ENCODE data around the gene THADA.
"Not testable (repeated sequence)": the region's sequence is repeated elsewhere in the genome, so short reads cannot be mapped to it uniquely, and the experiment has no call there.

Gene THADA

GRCh38 chr2:43605079-43605655 is 9.3 kb upstream of the THADA start:
- peak; percentile 26 for DNase-seq (ENCODE audit: low spot score)

- no peak for DNase-seq (ENCODE audit: low spot score)
These were observed 8.8 kb upstream of the THADA start for GRCh38 chr2:43604674-43605073.

GRCh38 chr2:43600596-43600995 is 4.8 kb upstream of the THADA start:
- DNase-seq (ENCODE audit: low spot score) = not testable (repeated sequence)

- no peak for DNase-seq (ENCODE audit: low spot score)
These were observed 963 bp downstream of the THADA start for GRCh38 chr2:43594875-43595274.

- no peak for DNase-seq (ENCODE audit: low spot score)
These were observed 2.6 kb downstream of the THADA start for GRCh38 chr2:43593254-43593653.

GRCh38 chr2:43592443-43592842 is 3.4 kb downstream of the THADA start:
- DNase-seq (ENCODE audit: low spot score) = no peak

- no peak for DNase-seq (ENCODE audit: low spot score)
These were observed 10.1 kb downstream of the THADA start for GRCh38 chr2:43585708-43586107.

- no peak for DNase-seq (ENCODE audit: low spot score)
These were observed 16.4 kb downstream of the THADA start for GRCh38 chr2:43579275-43579981.

- peak; percentile 45 for DNase-seq (ENCODE audit: low spot score)
These were observed 18.6 kb downstream of the THADA start for GRCh38 chr2:43576981-43577892.

- DNase-seq (ENCODE audit: low spot score) = no peak
These were observed 23.6 kb downstream of the THADA start for GRCh38 chr2:43572244-43572643.

- no peak for DNase-seq (ENCODE audit: low spot score)
These were observed 25.9 kb downstream of the THADA start for GRCh38 chr2:43569921-43570320.

- no peak for DNase-seq (ENCODE audit: low spot score)
These were observed 27.6 kb downstream of the THADA start for GRCh38 chr2:43568228-43568627.

- DNase-seq (ENCODE audit: low spot score) = no peak
These were observed 29.4 kb downstream of the THADA start for GRCh38 chr2:43566461-43566729.

GRCh38 chr2:43563679-43564078 is 32.2 kb downstream of the THADA start:
- DNase-seq (ENCODE audit: low spot score) = no peak

GRCh38 chr2:43560231-43560547 is 35.6 kb downstream of the THADA start:
- DNase-seq (ENCODE audit: low spot score) = no peak

- no peak for DNase-seq (ENCODE audit: low spot score)
These were observed 36.2 kb downstream of the THADA start for GRCh38 chr2:43559391-43560230.

GRCh38 chr2:43557196-43557595 is 38.6 kb downstream of the THADA start:
- no peak for DNase-seq (ENCODE audit: low spot score)

GRCh38 chr2:43556256-43556655 is 39.6 kb downstream of the THADA start:
- no peak for DNase-seq (ENCODE audit: low spot score)

GRCh38 chr2:43553341-43553855 is 42.4 kb downstream of the THADA start:
- no peak for DNase-seq (ENCODE audit: low spot score)

- DNase-seq (ENCODE audit: low spot score) = no peak
These were observed 43.8 kb downstream of the THADA start for GRCh38 chr2:43551990-43552389.

GRCh38 chr2:43548381-43548780 is 47.5 kb downstream of the THADA start:
- not testable (repeated sequence) for DNase-seq (ENCODE audit: low spot score)

- DNase-seq (ENCODE audit: low spot score) = peak; percentile 38
These were observed 53.4 kb downstream of the THADA start for GRCh38 chr2:43542285-43542933.
